Cardiac septum (tissue), 1 donor: ENCODE results near the gene HEATR3. TPM values are rescaled to one million over a fixed set of nuclear protein-coding genes. Genes with fewer than 3 reads are reported as not detected.

Experiments used
- DNase-seq: peaks from one replicate; pipeline ENCODE4 v3.0.0-alpha.2; 2020; ENCODE audit warnings: low spot score
- intact Hi-C: fragments of 100-400 bp; cut with DNase I; formaldehyde crosslinking; loops from one replicate; pipeline ENCODE4 v1.14.0; 2022
- total RNA-seq: library from RNA; stranded (reverse); fragmentation: NEBNext Ultra II Directional; extraction: Animal tissue kit (Norgen Biotek cat#: 25700); gene quantifications from one replicate; pipeline ENCODE4 v1.2.1, GENCODE V29; 2021
- donor health status: DM: no; HTN: no; CAD: no.

The HEATR3 gene
- total RNA-seq, 1 donor from 2014 or later, result 10.3 TPM

DNA sequence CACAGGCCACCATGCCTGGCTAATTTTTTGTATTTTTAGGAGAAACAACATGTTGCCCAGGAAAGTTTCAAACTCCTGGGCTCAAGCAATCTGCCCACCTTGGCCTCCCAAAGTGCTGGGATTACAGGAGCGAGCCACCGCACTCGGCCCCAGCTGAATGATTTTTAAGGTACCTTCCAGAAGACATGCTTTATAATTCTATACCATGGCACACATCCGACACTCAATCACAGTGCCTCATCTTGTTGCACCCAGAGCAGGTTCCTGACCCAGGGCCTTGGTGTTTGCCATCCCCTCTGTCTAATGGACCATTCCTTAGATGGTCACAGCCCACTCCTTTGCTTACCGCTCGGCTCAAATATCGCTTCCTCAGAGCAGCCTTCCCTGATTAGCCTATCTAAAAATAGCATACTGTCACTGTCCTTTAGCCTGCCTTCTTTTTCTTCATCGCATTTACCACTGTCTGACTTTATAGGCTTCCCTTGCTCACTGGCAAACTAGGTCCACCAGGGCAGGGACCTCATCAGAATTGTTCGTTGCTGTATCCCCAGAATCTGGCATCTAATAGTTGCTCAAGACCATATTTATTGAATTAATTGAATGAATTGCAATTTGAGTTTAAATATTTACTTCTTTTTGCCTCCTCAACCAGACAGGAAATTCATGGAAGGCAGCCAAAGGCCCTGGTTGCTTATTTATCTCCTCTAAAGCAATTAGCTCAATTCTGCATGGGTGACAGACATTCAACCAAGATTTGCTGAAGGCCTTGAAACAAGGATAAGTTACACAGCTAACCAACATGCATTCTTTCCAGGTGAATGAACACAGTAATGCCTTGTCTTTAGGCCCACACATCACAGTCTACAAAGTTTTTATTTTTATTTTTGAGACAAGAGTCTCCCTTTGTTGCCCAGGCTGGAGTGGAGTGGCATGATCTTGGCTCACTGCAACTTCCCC lies 81.0 kb downstream of the HEATR3 start:
- intact Hi-C loops, result no loop called here
- DNase-seq, result no peak

DNA sequence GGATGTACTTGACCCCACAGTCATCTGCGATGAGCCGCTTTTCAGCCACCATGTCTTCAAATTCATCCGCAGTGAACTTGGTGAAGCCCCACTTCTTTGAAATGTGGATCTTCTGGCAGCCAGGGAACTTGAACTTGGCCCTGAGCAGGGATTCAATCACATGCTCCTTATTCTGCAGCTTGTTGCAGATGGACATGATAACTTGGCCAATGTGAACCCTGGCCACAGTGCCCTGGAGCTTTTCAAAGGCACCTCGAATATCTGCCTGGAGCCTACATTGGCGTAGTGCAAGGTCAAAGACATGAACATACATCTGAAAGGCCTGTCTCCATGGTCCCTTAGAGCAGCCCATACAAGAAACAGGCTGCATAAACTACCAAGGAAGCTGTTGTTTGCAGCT lies 85.6 kb downstream of the HEATR3 start:
- intact Hi-C loops, result loop anchor here (5.0 kb wide), 1 partner anchor 124 kb away; the partner anchor contains the start of gene CNEP1R1
- DNase-seq, result no peak

DNA sequence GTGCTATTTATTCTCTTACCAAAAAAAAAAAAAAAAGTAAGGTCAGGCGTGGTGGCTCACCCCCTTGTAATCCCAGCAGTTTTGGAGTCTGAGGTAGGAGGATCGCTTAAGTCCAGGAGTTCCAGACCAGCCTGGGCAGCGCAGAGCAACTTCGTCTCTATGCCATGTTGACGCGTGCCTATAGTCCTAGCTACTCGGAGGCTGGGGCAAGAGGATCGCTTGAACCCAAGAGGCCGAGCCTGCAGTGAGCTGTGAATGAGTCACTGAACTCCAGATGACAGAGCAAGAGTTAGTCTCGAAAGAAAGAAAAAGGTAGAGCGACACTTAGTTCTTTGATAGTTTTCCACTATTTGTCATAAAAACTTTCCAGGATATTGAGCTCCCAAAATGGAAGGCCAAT lies 86.0 kb downstream of the HEATR3 start:
- no peak for DNase-seq
- intact Hi-C loops, result loop anchor here (5.0 kb wide), 1 partner anchor 124 kb away; the partner anchor contains the start of gene CNEP1R1

DNA sequence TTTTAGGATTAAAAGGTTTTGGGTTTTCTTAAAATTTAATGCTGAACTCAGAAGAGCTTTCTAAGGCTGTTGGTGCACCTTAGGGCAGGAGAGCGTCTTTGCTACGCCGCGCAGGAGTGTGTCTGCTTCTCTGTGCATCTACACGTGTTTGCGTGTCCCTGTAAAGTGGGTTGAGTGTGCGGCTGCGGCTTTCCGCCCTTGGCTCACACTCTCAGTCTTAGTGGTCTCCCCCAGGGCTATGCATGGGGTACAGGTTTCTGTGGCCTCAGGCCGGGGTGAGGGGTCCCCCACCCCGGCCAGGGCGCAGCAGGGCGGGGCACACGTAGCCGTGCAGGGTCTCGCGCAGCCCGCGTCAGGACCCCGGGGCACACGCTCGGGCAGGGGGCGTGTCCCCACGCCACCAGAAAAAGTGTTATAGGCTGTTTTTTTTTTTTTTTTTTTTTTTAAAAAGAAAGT lies 86.6 kb downstream of the HEATR3 start:
- DNase-seq, result peak; percentile 79
- intact Hi-C loops, result loop anchor here (5.0 kb wide), 1 partner anchor 125 kb away; the partner anchor contains the start of gene CNEP1R1

DNA sequence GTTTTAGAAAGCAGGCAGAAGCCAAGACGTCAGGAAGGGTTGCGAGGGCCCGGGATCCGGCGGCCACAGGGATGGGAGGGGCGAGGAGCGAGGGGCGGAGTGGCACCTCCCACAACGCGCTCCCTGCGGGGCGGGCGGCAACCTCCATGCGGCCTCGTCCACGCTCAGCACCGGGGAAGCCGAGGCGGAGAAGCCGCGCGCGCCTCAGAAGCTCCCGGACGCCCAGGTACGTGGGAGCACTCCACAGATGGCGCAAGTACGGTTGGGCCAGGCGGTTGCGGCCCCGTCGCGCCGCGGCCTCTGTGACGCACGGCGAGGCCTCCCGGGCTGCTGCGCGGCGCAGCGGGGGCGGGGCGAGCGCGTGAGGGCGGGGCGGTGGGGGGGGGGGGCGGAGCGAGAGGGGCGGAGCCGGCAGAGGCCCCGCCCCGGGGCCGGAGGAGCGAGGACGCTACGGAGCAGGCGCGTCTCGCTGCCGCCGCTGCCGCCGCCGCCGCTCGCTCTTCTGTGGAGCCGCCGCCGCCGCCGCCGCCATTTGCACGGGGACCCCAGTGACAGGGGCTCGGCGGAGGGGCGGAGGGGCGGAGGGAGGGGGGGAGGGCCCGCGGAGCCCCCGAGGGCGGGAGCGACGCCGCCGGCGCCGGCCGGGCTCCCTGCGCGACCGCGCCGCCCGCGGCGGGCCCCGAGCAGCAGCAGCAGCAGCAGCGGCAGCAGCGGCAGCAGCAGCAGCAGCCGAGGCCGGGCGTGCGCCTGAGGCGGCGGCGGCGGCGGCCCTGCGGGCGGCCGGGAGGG lies 87.2 kb downstream of the HEATR3 start, which contains the start of gene TENT4B:
TSS of gene TENT4B (plus strand) at position 500 of the 789 bp plus-strand sequence. CDS start 316 bp downstream, outside the sequence.
- intact Hi-C loops, result loop anchor here (5.0 kb wide), 1 partner anchor 126 kb away; the partner anchor contains the start of gene CNEP1R1
- peak; percentile 95 for DNase-seq

DNA sequence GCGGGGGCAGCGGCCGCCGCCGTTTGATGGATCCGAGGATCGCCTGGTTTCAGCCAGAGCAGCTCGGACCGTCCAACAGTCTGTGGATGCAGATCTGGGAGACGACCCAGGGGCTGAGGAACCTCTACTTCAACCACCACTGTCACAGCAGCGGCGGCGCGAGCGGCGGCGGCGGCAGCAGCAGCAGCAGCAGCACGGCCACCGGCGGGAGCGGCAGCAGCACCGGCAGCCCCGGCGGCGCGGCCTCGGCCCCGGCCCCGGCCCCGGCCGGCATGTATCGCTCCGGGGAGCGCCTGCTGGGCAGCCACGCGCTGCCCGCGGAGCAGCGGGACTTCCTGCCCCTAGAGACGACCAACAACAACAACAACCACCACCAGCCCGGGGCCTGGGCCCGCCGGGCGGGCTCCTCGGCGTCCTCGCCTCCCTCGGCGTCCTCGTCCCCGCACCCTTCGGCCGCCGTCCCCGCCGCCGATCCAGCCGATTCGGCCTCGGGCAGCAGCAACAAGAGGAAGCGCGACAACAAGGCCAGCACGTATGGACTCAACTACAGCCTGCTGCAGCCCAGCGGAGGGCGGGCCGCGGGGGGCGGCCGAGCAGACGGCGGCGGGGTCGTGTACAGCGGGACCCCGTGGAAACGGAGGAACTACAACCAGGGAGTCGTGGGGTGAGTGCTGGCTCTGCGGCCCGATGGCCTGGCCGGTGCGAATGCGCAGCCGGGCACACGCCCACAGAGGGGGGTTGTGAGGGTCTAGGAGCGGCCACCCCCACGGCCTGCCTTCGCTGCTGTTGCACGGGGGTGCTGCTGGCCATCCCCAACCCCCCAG lies 88.0 kb downstream of the HEATR3 start:
- intact Hi-C loops, result loop anchor here (2.0 to 5.0 kb wide), 3 partner anchors 57 to 127 kb away; partner anchors contain the start of gene CNEP1R1
- peak; percentile 80 for DNase-seq

DNA sequence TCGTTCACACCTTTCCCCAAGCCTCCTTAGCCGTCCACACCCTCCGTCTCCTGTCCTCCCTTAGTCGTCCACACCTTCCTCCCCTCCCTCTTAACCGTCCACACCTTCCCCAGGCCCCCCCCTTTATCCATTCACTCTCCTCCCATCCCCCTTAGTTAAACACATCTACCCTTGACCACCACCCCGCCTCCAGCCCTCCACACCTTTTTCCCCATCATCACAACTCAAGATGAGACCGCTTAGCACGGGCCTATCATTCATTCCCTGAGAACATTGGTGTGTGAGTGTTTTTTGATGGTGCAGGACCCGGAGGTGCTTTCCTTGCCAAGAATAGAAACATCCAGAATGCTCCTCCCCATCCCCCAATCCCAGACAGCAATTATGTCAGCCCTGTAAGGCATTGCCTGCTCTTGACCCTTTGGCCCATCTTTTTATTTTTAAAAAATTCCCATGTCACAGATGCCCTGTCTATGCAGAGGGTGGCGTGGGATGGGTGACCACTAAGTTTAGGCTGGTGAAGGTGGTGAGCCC lies 88.7 kb downstream of the HEATR3 start:
- intact Hi-C loops, result loop anchor here (2.0 to 5.0 kb wide), 3 partner anchors 56 to 127 kb away; partner anchors contain the start of gene CNEP1R1
- DNase-seq, result no peak

DNA sequence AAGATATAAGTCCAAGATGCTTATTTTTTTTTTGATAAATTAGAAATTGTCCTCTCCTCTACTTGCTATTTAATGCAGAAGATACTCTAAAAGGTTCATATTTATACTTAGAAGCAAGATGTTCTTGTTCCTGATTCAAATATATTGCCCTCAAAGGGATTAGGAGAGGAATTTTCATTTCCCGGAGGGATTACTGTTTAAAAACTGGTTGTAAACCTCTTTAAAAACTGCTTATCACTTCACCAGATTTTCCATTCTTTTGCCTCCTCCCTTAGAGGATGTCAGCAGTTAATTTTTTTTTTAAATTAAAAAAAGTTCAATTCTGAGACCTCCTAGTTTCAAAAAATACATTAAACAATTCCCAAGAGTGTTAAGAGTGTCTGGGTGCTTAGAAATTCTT lies 90.2 kb downstream of the HEATR3 start:
- intact Hi-C loops, result loop anchor here (2.0 kb wide), 2 partner anchors 55 to 89 kb away; no protein-coding TSS in a partner anchor
- DNase-seq, result no peak

Other genes with a start within 250 kb of the HEATR3 start
- 8.6 TPM for gene ZNF423, start 209.9 kb upstream of the HEATR3 start, total RNA-seq
- gene CNEP1R1, start 40.7 kb upstream of the HEATR3 start, total RNA-seq, result 17.9 TPM
- 9.1 TPM for gene TENT4B, start 87.3 kb downstream of the HEATR3 start, total RNA-seq
- gene ADCY7, start 200.6 kb downstream of the HEATR3 start, total RNA-seq, result 6.2 TPM